H1 (cell line): ENCODE measurements around the gene GNAO1. TPM values are rescaled to one million over a fixed set of nuclear protein-coding genes. Genes with fewer than 3 reads are reported as not detected.

ENCODE experiments used
- CTCF ChIA-PET: fragments of 300-600 bp; sonication (Branson Sonifier 250); formaldehyde crosslinking; loops from one replicate; lab custom pipeline; 2021; ENCODE audit not compliant: partially characterized antibody; lab: Charles Lee
- POLR2A ChIA-PET: fragments of 300-600 bp; sonication (Branson Sonifier 250); formaldehyde crosslinking; loops from one replicate; lab custom pipeline; 2021; ENCODE audit warnings: inconsistent platforms; ENCODE audit not compliant: partially characterized antibody; lab: Charles Lee
- DNase-seq, 2 experiments: peaks; one replicate each; pipeline versions ENCODE4 v3.0.0 to v3.0.0-alpha.2; 2010 to 2022; ENCODE audit warnings: low spot score in 2 of 2, low read depth in 1 of 2, mixed read lengths in 1 of 2
- FAIRE-seq: peaks from 2 replicates; lab custom pipeline; 2011; peaks lifted over from hg19 to GRCh38; lab: Jason Lieb, UNC
- H2AFZ ChIP-seq: 2 replicates; pipeline ENCODE4 v1.8.1; 2012; ENCODE audit warnings: low read length, inconsistent platforms
- H2AK5ac ChIP-seq: 2 replicates; pipeline ENCODE4 v1.6.1; 2013; ENCODE audit warnings: low read depth, low read length
- H2BK120ac ChIP-seq: replicated peaks from 2 replicates; pipeline ENCODE3; 2013; ENCODE audit warnings: low read depth, low read length, inconsistent platforms
- H2BK12ac ChIP-seq: 2 replicates; pipeline ENCODE4 v1.6.1; 2013; ENCODE audit warnings: low read depth, low read length
- H2BK15ac ChIP-seq: 2 replicates; pipeline ENCODE4 v1.6.1; 2013; ENCODE audit warnings: low read length
- H2BK20ac ChIP-seq: 2 replicates; pipeline ENCODE4 v1.6.1; 2013; ENCODE audit warnings: low read length
- H2BK5ac ChIP-seq: 2 replicates; pipeline ENCODE4 v1.6.1; 2013; ENCODE audit warnings: low read depth, low read length
- H3K14ac ChIP-seq: 2 replicates; pipeline ENCODE4 v1.6.1; 2013; ENCODE audit warnings: inconsistent platforms; ENCODE audit not compliant: insufficient read length
- H3K18ac ChIP-seq: 2 replicates; pipeline ENCODE4 v1.6.1; 2013; ENCODE audit warnings: low read length; ENCODE audit errors: extremely low read depth
- H3K23ac ChIP-seq: 2 replicates; pipeline ENCODE4 v1.6.1; 2013; ENCODE audit warnings: inconsistent platforms; ENCODE audit not compliant: insufficient read length
- H3K23me2 ChIP-seq: 2 replicates; pipeline ENCODE4 v1.6.1; 2013; ENCODE audit warnings: low read depth, low read length
- H3K27ac ChIP-seq: 2 replicates; pipeline ENCODE4 v1.6.1; 2011; ENCODE audit warnings: low read depth, low read length, inconsistent platforms
- H3K27me3 ChIP-seq, 4 experiments: replicated peaks in 1 of 4; 1 replicate in 1 of 4; 2 replicates in 3 of 4; pipeline versions ENCODE4 v1.6.1 to v1.8.1; 2011 to 2013; ENCODE audit warnings: low read length in 3 of 4, mild to moderate bottlenecking in 3 of 4, inconsistent platforms in 2 of 4, mixed read lengths in 2 of 4, moderate library complexity in 1 of 4; ENCODE audit not compliant: control insufficient read depth in 3 of 4, insufficient read depth in 3 of 4; ENCODE audit errors: extremely low read depth in 1 of 4
- H3K36me3 ChIP-seq, 4 experiments: 2 replicates each; pipeline versions ENCODE4 v1.6.1 to v1.8.1; 2011 to 2013; ENCODE audit warnings: mild to moderate bottlenecking in 4 of 4, low read length in 3 of 4, moderate library complexity in 2 of 4, control low read depth in 1 of 4, inconsistent platforms in 1 of 4; ENCODE audit not compliant: insufficient read depth in 4 of 4, control insufficient read depth in 2 of 4
- H3K4ac ChIP-seq: replicated peaks from 2 replicates; pipeline ENCODE3; 2013; ENCODE audit warnings: low read length, low read depth, mixed read lengths, inconsistent platforms; ENCODE audit not compliant: insufficient read length
- H3K4me1 ChIP-seq, 4 experiments: replicated peaks in 1 of 4; 1 replicate in 1 of 4; 2 replicates in 3 of 4; pipeline versions ENCODE4 v1.6.1 to v1.8.1; 2011 to 2013; ENCODE audit warnings: low read length in 3 of 4, inconsistent platforms in 2 of 4, mixed read lengths in 1 of 4; ENCODE audit not compliant: insufficient read depth in 4 of 4, control insufficient read depth in 3 of 4
- H3K4me2 ChIP-seq, 2 experiments: 2 replicates each; pipeline versions ENCODE4 v1.6.1 to v1.8.1; 2011 to 2013; ENCODE audit warnings: low read depth in 2 of 2, low read length in 2 of 2, control low read depth in 1 of 2, inconsistent platforms in 1 of 2, mild to moderate bottlenecking in 1 of 2; ENCODE audit not compliant: insufficient read depth in 1 of 2
- H3K4me3 ChIP-seq, 4 experiments: fragments of 200-600, 300-600 bp in 1 of 4; sonication (generic), shearing (Covaris generic), sonication (Bioruptor Twin) in 1 of 4; 2 replicates each; pipeline versions ENCODE4 v1.5.1 to v1.8.1; 2011 to 2016; ENCODE audit warnings: low read length in 4 of 4, low read depth in 3 of 4, control low read depth in 2 of 4, inconsistent platforms in 2 of 4, mild to moderate bottlenecking in 2 of 4, mixed read lengths in 1 of 4, moderate library complexity in 1 of 4; ENCODE audit not compliant: insufficient read depth in 2 of 4; ENCODE audit errors: extremely low read depth in 1 of 4
- H3K56ac ChIP-seq: replicated peaks from 2 replicates; pipeline ENCODE3; 2013; ENCODE audit warnings: low read depth, mild to moderate bottlenecking, mixed read lengths, low read length, inconsistent platforms; ENCODE audit not compliant: insufficient read length
- H3K79me1 ChIP-seq: 2 replicates; pipeline ENCODE4 v1.6.1; 2013; ENCODE audit warnings: low read depth, low read length, control low read depth
- H3K79me2 ChIP-seq, 2 experiments: 2 replicates each; pipeline versions ENCODE4 v1.6.1 to v1.8.1; 2012 to 2013; ENCODE audit warnings: low read length in 2 of 2, mild to moderate bottlenecking in 2 of 2, inconsistent platforms in 1 of 2; ENCODE audit not compliant: insufficient read depth in 2 of 2, control insufficient read depth in 1 of 2
- H3K9ac ChIP-seq, 4 experiments: replicated peaks in 1 of 4; 1 replicate in 1 of 4; 2 replicates in 3 of 4; pipeline versions ENCODE4 v1.6.1 to v1.8.1; 2011 to 2013; ENCODE audit warnings: low read depth in 3 of 4, low read length in 3 of 4, control low read depth in 2 of 4, mild to moderate bottlenecking in 2 of 4, moderate library complexity in 2 of 4, inconsistent platforms in 1 of 4; ENCODE audit errors: extremely low read depth in 1 of 4
- H3K9me3 ChIP-seq, 2 experiments: 2 replicates each; pipeline versions ENCODE4 v1.6.1 to v1.8.1; 2012 to 2013; ENCODE audit warnings: mild to moderate bottlenecking in 2 of 2, moderate library complexity in 2 of 2, control low read depth in 1 of 2, inconsistent platforms in 1 of 2, low read depth in 1 of 2, low read length in 1 of 2, mixed read lengths in 1 of 2; ENCODE audit not compliant: insufficient read depth in 2 of 2
- H4K20me1 ChIP-seq, 2 experiments: replicated peaks in 1 of 2; 2 replicates each; pipeline versions ENCODE3 to v1.8.1; 2011 to 2013; ENCODE audit warnings: inconsistent platforms in 2 of 2, low read length in 2 of 2, mild to moderate bottlenecking in 1 of 2; ENCODE audit not compliant: insufficient read depth in 2 of 2, control insufficient read depth in 1 of 2
- H4K5ac ChIP-seq: 2 replicates; pipeline ENCODE4 v1.6.1; 2013; ENCODE audit warnings: low read length, low read depth, mixed read lengths, inconsistent platforms; ENCODE audit not compliant: insufficient read length
- H4K8ac ChIP-seq: 2 replicates; pipeline ENCODE4 v1.8.0; 2013; ENCODE audit warnings: mild to moderate bottlenecking, moderate library complexity, low read length, inconsistent platforms; ENCODE audit not compliant: insufficient read depth; ENCODE audit errors: extremely low read depth
- H4K91ac ChIP-seq: replicated peaks from 2 replicates; pipeline ENCODE3; 2013; ENCODE audit warnings: low read length, mixed read lengths, inconsistent platforms; ENCODE audit not compliant: insufficient read length
- ATF3 ChIP-seq: IDR thresholded peaks from 2 replicates; pipeline ENCODE4 v1.6.1; 2011; ENCODE audit warnings: low read depth, mild to moderate bottlenecking, low read length; ENCODE audit not compliant: insufficient read depth
- CHD2 ChIP-seq: IDR thresholded peaks from 2 replicates; pipeline ENCODE4 v1.6.1; 2012; ENCODE audit warnings: low read length, improper control_type of control experiment
- HDAC6 ChIP-seq: IDR thresholded peaks from one replicate; pipeline ENCODE4 v1.7.1; 2012; ENCODE audit warnings: low read depth, mild to moderate bottlenecking, inconsistent platforms, low read length, moderate library complexity
- JUN ChIP-seq: IDR thresholded peaks from 2 replicates; pipeline ENCODE4 v1.6.1; 2011; ENCODE audit warnings: low read depth, mild to moderate bottlenecking, improper control_type of control experiment, low read length
- KDM1A ChIP-seq: fragments of 200-600, 300-600 bp; sonication (generic); IDR thresholded peaks from 2 replicates; pipeline ENCODE4 v1.7.1; 2016; ENCODE audit warnings: mild to moderate bottlenecking, low read length, borderline replicate concordance
- SP4 ChIP-seq: IDR thresholded peaks from 2 replicates; pipeline ENCODE4 v1.6.1; 2012; ENCODE audit warnings: low read length, inconsistent platforms
- SRF ChIP-seq: IDR thresholded peaks from 2 replicates; pipeline ENCODE4 v1.6.1; 2011; ENCODE audit warnings: mild to moderate bottlenecking, low read depth, low read length, moderate library complexity
- TBP ChIP-seq: IDR thresholded peaks from 2 replicates; pipeline ENCODE4 v1.6.1; 2011; ENCODE audit warnings: low read depth, low read length, improper control_type of control experiment
- ZNF274 ChIP-seq: IDR thresholded peaks from 2 replicates; pipeline ENCODE4 v1.7.0; 2012; ENCODE audit warnings: low read length, borderline replicate concordance; ENCODE audit errors: extremely low read depth
- WGBS, 2 experiments: shearing (Covaris generic) in 1 of 2; methylation state at CpG; one replicate each; pipeline versions ENCODE4 v1.1.6 to v1.1.7; 2013 to 2015; ENCODE audit warnings: low lambda C conversion rate in 2 of 2, mixed read lengths in 2 of 2, inconsistent platforms in 1 of 2, low coverage in 1 of 2, missing lambda C conversion rate in 1 of 2; ENCODE audit not compliant: insufficient replicate concordance in 2 of 2, insufficient coverage in 1 of 2, insufficient read length in 1 of 2; ENCODE audit errors: extremely low coverage in 1 of 2, missing lambda C conversion rate in 1 of 2; 5-methylcytosine and 5-hydroxymethylcytosine counted together
- polyA plus RNA-seq, 7 experiments: library from polyadenylated mRNA; depleted of rRNA in 3 of 7; stranded (reverse) in 5 of 7; unstranded in 2 of 7; fragments of >200 nt in 5 of 7; fragments of 200-250 nt in 2 of 7; gene quantifications; 1 replicate in 5 of 7; 2 replicates in 1 of 7; 4 replicates in 1 of 7; pipeline versions ENCODE4 v1.2.1 to v1.2.3, GENCODE V29; 2011 to 2013; ENCODE audit warnings: missing spikeins in 2 of 7, mixed read lengths in 2 of 7
- total RNA-seq: library from RNA; stranded (reverse); fragmentation: NEBNext Ultra II Directional; extraction: Animal tissue kit (Norgen Biotek cat#: 25700); gene quantifications from 2 replicates; pipeline ENCODE4 v1.2.1, GENCODE V29; 2021

Gene GNAO1
- total and polyA plus RNA-seq, 2 of the 8 experiments (the other 6 are each of a cell fraction or from before 2014, with no cell fraction given) = 6.7 to 34.4 TPM

DNA sequence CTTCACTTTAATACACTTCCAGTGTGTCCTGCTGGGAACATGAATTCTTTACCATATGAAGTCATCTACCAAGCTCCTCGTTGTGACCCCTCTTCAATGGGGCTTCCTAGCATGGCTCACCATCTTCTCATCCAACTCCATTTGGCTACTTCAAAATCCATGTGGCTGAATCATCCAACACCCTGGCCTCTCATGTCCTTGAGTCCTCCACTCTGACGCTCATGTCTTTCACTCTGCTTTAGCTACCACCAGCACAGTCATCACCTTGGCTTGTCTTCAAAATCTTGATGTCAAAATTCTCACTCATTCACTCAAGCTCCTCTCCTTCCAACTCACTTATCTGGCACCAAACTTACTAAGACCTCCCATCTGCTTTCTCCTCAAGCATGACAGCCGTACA lies 198.3 kb downstream of the GNAO1 start:
- no peak overlapping the region for H3K27ac ChIP-seq
- no peak overlapping the region for H2BK12ac ChIP-seq
- no peak overlapping the region for H3K4ac ChIP-seq
- no peak overlapping the region for H2BK120ac ChIP-seq
- H3K4me3 ChIP-seq = no peak overlapping the region
- ChIA-PET CTCF (interaction anchor here (3.6 kb wide), 1 partner anchor 11 kb away, joined by 19 read pairs; no protein-coding TSS in a partner anchor), POLR2A (interaction anchor here (0.6 to 1.9 kb wide), 2 partner anchors 12 to 19 kb away, joined by 3 to 5 read pairs; no protein-coding TSS in a partner anchor)
- peaks cover 4 to 13% of the 10 kb centered on the region in 2 experiments; a peak in 2 of 4 replicates for H3K9me3 ChIP-seq
- H2BK20ac ChIP-seq = no peak overlapping the region
- H3K18ac ChIP-seq = no peak overlapping the region
- no peaks in the 10 kb centered on the region for H3K27me3 ChIP-seq
- no peak overlapping the region for H2AFZ ChIP-seq
- H2AK5ac ChIP-seq = no peak overlapping the region
- peaks cover 0 to 23% (median 10%) of the 10 kb centered on the region in 4 experiments; a peak in 4 of 8 replicates for H3K36me3 ChIP-seq
- no peak overlapping the region for H3K56ac ChIP-seq
- TF ChIP-seq SRF (no peak), JUN (no peak), KDM1A (no peak), ZNF274 (no peak), CHD2 (no peak), TBP (no peak), ATF3 (no peak), SP4 (no peak), HDAC6 (no peak)
- no peak overlapping the region for H3K9ac ChIP-seq
- no peaks in the 10 kb centered on the region for H4K20me1 ChIP-seq
- H3K4me2 ChIP-seq = no peak overlapping the region
- FAIRE-seq = no peak
- H2BK5ac ChIP-seq = no peak overlapping the region
- H3K79me1 ChIP-seq = no peaks in the 10 kb centered on the region
- H3K4me1 ChIP-seq = no peaks in the 10 kb centered on the region
- no peak overlapping the region for H2BK15ac ChIP-seq
- no peak overlapping the region for H4K5ac ChIP-seq
- no peak overlapping the region for H4K91ac ChIP-seq
- no peak overlapping the region for H3K14ac ChIP-seq
- no peak overlapping the region for H4K8ac ChIP-seq
- DNase-seq = no peak
- no peaks in the 10 kb centered on the region for H3K23me2 ChIP-seq
- no peaks in the 10 kb centered on the region for H3K79me2 ChIP-seq
- WGBS, 2 experiments = 87% methylated on average over 3 of the region's 3 CpGs; no CpG with 5 or more reads in 1 of the 2 experiments
- no peak overlapping the region for H3K23ac ChIP-seq
